ENCODE results near the gene UBALD2. TPM values are rescaled to one million over a fixed set of nuclear protein-coding genes. Genes with fewer than 3 reads are reported as not detected.

UBALD2 gene
- total and polyA plus RNA-seq, 2 donors (not counting 3 experiments of a cell fraction or from before 2014, with no cell fraction given), result 46.9 to 70.9 TPM

- ChIA-PET POLR2A (no interaction called here), CTCF (interaction anchor here (0.9 to 4.2 kb wide), 4 partner anchors 10 to 89 kb away, joined by 3 to 24 read pairs (median 4); no protein-coding TSS in a partner anchor)
- Histone ChIP-seq H3K27me3 (ENCODE audit: control insufficient read depth in 2 of 2, insufficient read depth in 2 of 2, low read length in 2 of 2) (no peaks in the 10 kb centered on the region), H4K20me1 (replicated peaks; ENCODE audit: control insufficient read depth, extremely low read depth, insufficient read depth, low read length) (no peaks in the 10 kb centered on the region), H2AFZ (ENCODE audit: low read depth, low read length) (no peak overlapping the region), H3K9ac (replicated peaks; ENCODE audit: extremely low read depth, insufficient read depth, low read length) (no peak overlapping the region), H3K36me3 (ENCODE audit: control insufficient read depth in 2 of 2, extremely low read depth in 1 of 2, insufficient read depth in 2 of 2, low read length in 2 of 2) (peaks cover 15 to 19% of the 10 kb centered on the region in 2 experiments), H3K4me1 (ENCODE audit: control insufficient read depth, extremely low read depth, insufficient read depth, low read length) (peaks cover 9% of the 10 kb centered on the region), H3K9me3 (replicated peaks; ENCODE audit: control insufficient read depth, insufficient read depth, low read length) (no peaks in the 10 kb centered on the region), H3K4me3 (replicated peaks in 1 of 3; ENCODE audit: insufficient read depth in 1 of 3, low read depth in 1 of 3, low read length in 3 of 3) (no peak overlapping the region), H3K79me2 (ENCODE audit: control insufficient read depth, insufficient read depth, low read length) (peaks cover 2% of the 10 kb centered on the region), H3K9me1 (replicated peaks; ENCODE audit: control insufficient read depth, extremely low read depth, insufficient read depth, low read length) (no peaks in the 10 kb centered on the region), H3K27ac (ENCODE audit: insufficient read depth, low read depth, low read length) (no peak overlapping the region), H3K4me2 (ENCODE audit: insufficient read depth, low read length) (no peak overlapping the region)
- no peak for FAIRE-seq
- no peak for DNase-seq (ENCODE audit: low read depth, low spot score)
- intact Hi-C loops (cut with micrococcal nuclease) (no loop called here), dilution Hi-C loops (cut with MboI; ENCODE audit: extremely low pct_ligation_motif_present, low sequenced_read_pairs) (no loop called here)
- no TSS peak for BruUV-seq (replicated peaks)
- TF ChIP-seq MAX (IDR thresholded peaks at IDR 0.05; ENCODE audit: insufficient read depth, insufficient read length) (no peak), JUN (IDR thresholded peaks at IDR 0.05; ENCODE audit: borderline replicate concordance, insufficient read depth, insufficient read length, low read depth) (no peak), POLR2A (IDR thresholded peaks at IDR 0.05; ENCODE audit: low read depth, low read length) (no peak), FOS (IDR thresholded peaks at IDR 0.05; ENCODE audit: borderline replicate concordance, insufficient read depth, low read length) (no peak), MYC (IDR thresholded peaks at IDR 0.05; ENCODE audit: low read depth, low read length) (no peak), CTCF (IDR thresholded peaks at IDR 0.05; ENCODE audit: extremely low read depth in 1 of 2, insufficient read depth in 1 of 2, low read depth in 1 of 2, low read length in 2 of 2) (no peak), EZH2 (IDR thresholded peaks at IDR 0.05; ENCODE audit: borderline replicate concordance, low read depth, low read length, severe bottlenecking) (no peak)
These were observed 44.3 kb downstream of the UBALD2 start for GRCh38 chr17:76309461-76309860.

Measured in endothelial cell of umbilical vein (primary cell).